A549 treated with DMSO at 1 μM for 4 hours (cell line): Measurements from ENCODE around the gene RTEL1. TPM values are rescaled to one million over a fixed set of nuclear protein-coding genes. Genes with fewer than 3 reads are reported as not detected.

Experiments used
- total RNA-seq: library from RNA; stranded (reverse); fragments of 200-300 nt; extraction: Qiagen RNA extraction; gene quantifications from 5 replicates; pipeline ENCODE4 v1.2.3, GENCODE V29; 2022; ENCODE audit warnings: low read depth

RTEL1 gene
- 5.3 to 8.8 TPM (median 7.0 TPM) in 5 replicates for total RNA-seq

DNA sequence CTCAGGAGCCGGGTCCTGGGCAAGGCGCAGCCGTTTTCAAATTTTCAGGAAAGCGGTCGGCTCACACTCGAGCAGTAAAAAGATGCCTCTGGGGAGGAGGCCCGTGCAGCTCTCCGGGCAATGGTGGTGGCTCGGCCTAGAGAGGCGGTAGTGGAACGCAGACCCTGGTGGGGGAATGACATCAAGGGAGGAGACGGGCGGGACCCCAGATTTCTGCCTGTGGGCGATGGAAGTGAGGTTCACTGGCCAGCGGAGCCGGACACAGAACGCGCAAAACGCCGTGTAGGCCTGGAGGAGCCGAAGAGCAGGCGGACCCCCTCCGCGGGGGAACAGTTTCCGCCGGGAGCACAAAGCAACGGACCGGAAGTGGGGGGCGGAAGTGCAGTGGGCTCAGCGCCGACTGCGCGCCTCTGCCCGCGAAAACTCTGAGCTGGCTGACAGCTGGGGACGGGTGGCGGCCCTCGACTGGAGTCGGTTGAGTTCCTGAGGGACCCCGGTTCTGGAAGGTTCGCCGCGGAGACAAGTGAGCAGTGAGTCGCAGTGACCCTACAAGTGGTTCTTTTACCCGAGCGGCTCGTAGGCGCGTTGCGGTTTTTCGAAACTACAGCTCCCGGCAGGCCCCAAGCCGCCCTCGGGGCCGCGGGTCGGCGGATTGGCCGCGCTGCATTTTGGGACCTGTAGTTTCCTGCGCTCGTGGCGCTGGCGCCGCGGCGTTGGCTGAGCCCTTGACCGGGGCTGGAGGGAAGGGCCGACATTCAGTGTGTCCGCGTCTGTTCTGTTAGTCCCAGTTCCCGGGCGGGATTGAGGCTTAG is at the start of gene RTEL1:
RTEL1 (plus strand) TSS at position 376 of the 812 bp plus-strand sequence. CDS start 1,091 bp downstream, outside the sequence.

GRCh38 chr20:63626424-63627128 is 31.5 kb upstream of the RTEL1 start, which contains the start of gene GMEB2:
TSS of gene GMEB2 (minus strand) at chr20:63627101. CDS start at chr20:63619397, 7,704 bp downstream.

GRCh38 chr20:63653041-63653973 is 4.8 kb upstream of the RTEL1 start, which contains the start of gene STMN3:
TSS of gene STMN3 (minus strand) at chr20:63653424. CDS start at chr20:63653345, 79 bp downstream.

GRCh38 chr20:63696628-63697356 is 38.7 kb downstream of the RTEL1 start, which contains the start of gene TNFRSF6B:
TSS of gene TNFRSF6B (plus strand) at chr20:63696652. CDS start at chr20:63696768, 116 bp downstream.

DNA sequence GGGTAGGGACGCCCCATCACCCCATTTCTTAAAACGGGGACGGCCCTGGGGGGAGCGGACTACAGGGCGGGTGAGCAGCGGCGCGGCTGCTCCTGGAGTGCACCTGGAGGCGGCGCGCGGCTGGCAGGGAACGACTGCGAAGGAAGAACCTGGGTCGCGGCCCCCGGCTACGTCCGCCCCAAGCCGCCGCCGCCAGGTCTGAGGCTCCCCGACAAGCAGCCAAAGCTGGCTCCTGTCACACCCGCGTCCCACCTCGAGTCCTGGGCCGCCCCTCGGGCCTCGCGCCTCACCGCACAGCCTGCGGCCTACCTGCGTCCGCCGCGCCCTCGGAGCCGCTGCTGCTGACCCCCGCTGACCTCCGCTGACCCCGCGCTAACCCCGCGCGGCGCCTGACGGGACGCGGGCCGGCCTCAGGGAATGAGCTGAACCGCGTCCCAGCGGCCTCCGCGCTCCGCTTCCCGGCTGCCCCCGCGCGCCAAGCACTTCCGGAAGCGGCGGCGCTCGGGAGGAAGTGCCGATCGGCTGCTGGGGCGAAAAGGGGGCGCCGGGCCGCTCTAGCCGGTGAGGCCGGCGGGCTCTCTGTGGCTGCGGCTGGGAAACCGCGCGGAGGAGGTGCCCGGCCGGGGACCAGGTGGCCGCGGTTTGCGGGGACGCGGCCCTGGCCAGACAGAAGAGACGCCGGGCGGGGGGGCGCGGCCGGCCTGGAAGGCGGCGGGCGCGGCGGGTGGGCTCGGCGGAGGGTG is 49.6 kb downstream of the RTEL1 start, which contains the start of the genes ARFRP1 and ZGPAT:
ARFRP1 (minus strand) TSS at position 419 of the 743 bp plus-strand sequence. CDS start 885 bp downstream, outside the sequence.
ZGPAT (plus strand) TSS at position 482 of the 743 bp plus-strand sequence. CDS start 542 bp downstream, outside the sequence.

GRCh38 chr20:63735859-63736718 is 78.0 kb downstream of the RTEL1 start, which contains the start of gene LIME1:
TSS of gene LIME1 (plus strand) at chr20:63736664. CDS start at chr20:63737550, 886 bp downstream.

GRCh38 chr20:63739130-63740069 is 81.3 kb downstream of the RTEL1 start, which contains the start of gene SLC2A4RG:
TSS of gene SLC2A4RG (plus strand) at chr20:63739776. CDS start at chr20:63739913, 137 bp downstream.

Other genes with a start within 250 kb of the RTEL1 start
- 0.47 to 0.86 TPM (median 0.75 TPM) in 5 replicates for gene KCNQ2, start 185.7 kb upstream of the RTEL1 start, total RNA-seq
- 128 to 177 TPM (median 145 TPM) in 5 replicates for gene EEF1A2, start 159.2 kb upstream of the RTEL1 start, total RNA-seq
- 248 to 342 TPM (median 288 TPM) in 5 replicates for gene PPDPF, start 137.5 kb upstream of the RTEL1 start, total RNA-seq
- gene PTK6, start 120.9 kb upstream of the RTEL1 start, total RNA-seq: 2.1 to 3.1 TPM (median 2.5 TPM) in 5 replicates
- 0.06 TPM in 1 of 5 replicates, not detected in the others for gene SRMS, start 110.6 kb upstream of the RTEL1 start, total RNA-seq
- gene FNDC11, start 104.2 kb upstream of the RTEL1 start, total RNA-seq: 0.07 to 0.20 TPM (median 0.16 TPM) in 5 replicates
- gene HELZ2, start 84.1 kb upstream of the RTEL1 start, total RNA-seq: 7.3 to 11.0 TPM (median 9.5 TPM) in 5 replicates
- gene GMEB2, start 31.2 kb upstream of the RTEL1 start, total RNA-seq: 8.9 to 12.1 TPM (median 11.2 TPM) in 5 replicates
- gene STMN3, start 4.9 kb upstream of the RTEL1 start, total RNA-seq: 7.5 to 11.4 TPM (median 9.0 TPM) in 5 replicates
- 0.81 to 1.1 TPM (median 1.0 TPM) in 4 of 5 replicates, not detected in the other for gene TNFRSF6B, start 38.3 kb downstream of the RTEL1 start, total RNA-seq
- gene ARFRP1, start 49.7 kb downstream of the RTEL1 start, total RNA-seq: 27.9 to 37.6 TPM (median 32.6 TPM) in 5 replicates
- gene ZGPAT, start 49.7 kb downstream of the RTEL1 start, total RNA-seq: 24.0 to 30.5 TPM (median 27.2 TPM) in 5 replicates
- gene LIME1, start 78.4 kb downstream of the RTEL1 start, total RNA-seq: 3.4 to 11.6 TPM (median 8.1 TPM) in 5 replicates
- gene SLC2A4RG, start 81.5 kb downstream of the RTEL1 start, total RNA-seq: 60.9 to 99.3 TPM (median 87.7 TPM) in 5 replicates
- gene ZBTB46, start 173.0 kb downstream of the RTEL1 start, total RNA-seq: 0.50 to 0.94 TPM (median 0.77 TPM) in 5 replicates
- 0.05 TPM in 1 of 5 replicates, not detected in the others for gene ABHD16B, start 203.2 kb downstream of the RTEL1 start, total RNA-seq
- gene TPD52L2, start 207.0 kb downstream of the RTEL1 start, total RNA-seq: 119 to 136 TPM (median 132 TPM) in 5 replicates
- gene DNAJC5, start 236.8 kb downstream of the RTEL1 start, total RNA-seq: 26.4 to 31.6 TPM (median 31.2 TPM) in 5 replicates